Activated gamma-delta T cell treated with Interleukin-2 at 50 U/mL for 16 hours (primary cell): Measurements from ENCODE around the gene ANO9.

Experiments used
- DNase-seq: peaks from one replicate; pipeline ENCODE4 v3.0.0-alpha.2; 2020

The ANO9 gene

DNA sequence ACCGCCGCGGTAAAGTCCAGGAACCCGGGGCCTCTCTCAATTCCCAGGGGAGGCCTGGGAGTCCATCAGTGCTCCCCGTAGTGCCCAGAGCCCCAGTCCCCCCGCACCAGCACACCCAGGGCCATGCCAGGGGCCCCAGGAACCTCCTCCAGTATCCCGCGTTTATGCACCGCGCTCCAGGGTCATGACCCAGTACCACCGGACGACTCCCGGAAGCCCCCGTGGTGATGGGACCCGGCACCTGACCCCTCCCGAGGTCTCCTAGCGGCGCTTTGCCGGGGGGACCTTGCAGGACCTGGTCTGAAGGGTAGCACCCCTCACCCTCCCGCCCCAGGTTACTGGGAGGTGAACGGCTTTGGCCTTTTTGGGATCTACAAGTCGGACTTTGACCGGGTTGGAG lies 61.3 kb downstream of the ANO9 start:
- DNase-seq, result no peak

DNA sequence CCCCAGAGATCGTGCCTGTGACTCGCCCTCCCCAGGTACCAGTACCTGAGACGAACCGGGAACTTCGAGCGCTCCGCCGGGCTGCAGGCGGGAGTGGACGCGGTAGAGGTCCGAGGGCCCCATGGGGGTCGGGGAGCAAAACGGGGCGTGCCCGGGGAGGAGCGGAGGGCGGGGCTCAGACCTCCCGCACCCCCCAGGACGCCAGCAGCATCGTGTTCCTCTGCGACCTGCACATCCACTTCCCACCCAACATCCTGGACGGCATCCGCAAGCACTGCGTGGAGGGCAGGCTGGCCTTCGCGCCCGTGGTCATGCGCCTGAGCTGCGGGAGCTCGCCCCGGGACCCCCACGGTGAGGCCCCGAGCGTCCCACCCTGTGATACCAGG lies 61.7 kb downstream of the ANO9 start:
- no peak for DNase-seq

DNA sequence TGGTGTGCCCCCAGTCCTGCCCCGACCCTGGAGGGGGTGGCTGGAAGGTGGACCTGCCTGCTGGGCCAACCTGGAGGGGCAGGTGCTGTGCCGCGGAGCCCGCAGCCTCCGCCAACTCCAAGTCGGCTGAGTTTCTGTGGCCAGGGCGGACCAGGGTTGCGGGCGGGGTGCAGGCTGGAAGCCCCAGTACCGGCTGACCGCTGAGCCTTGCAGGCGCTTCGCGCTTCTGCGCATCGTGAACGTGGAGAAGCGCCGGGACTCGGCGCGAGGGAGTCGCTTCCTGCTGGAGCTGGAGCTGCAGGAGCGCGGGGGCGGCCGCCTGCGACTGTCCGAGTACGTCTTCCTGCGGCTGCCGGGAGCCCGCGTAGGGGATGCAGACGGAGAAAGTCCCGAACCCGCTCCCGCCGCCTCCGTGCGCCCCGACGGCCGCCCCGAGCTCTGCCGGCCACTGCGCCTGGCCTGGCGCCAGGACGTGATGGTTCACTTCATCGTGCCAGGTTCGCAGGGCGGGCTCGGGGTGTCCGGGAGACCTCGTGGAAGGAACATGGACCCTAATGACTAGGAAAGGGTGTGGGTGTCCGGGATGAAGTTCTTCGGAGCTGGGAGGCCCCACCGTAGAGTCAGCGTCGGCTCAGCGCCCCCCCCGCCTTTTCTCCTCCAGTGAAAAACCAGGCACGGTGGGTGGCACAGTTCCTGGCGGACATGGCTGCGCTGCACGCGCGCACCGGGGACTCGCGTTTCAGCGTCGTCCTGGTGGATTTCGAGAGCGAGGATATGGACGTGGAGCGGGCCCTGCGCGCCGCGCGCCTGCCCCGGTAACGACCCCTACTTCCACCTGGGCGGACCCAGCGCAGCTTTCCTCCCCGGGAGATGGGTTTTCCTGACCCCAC lies 62.4 kb downstream of the ANO9 start:
- DNase-seq, result no peak

DNA sequence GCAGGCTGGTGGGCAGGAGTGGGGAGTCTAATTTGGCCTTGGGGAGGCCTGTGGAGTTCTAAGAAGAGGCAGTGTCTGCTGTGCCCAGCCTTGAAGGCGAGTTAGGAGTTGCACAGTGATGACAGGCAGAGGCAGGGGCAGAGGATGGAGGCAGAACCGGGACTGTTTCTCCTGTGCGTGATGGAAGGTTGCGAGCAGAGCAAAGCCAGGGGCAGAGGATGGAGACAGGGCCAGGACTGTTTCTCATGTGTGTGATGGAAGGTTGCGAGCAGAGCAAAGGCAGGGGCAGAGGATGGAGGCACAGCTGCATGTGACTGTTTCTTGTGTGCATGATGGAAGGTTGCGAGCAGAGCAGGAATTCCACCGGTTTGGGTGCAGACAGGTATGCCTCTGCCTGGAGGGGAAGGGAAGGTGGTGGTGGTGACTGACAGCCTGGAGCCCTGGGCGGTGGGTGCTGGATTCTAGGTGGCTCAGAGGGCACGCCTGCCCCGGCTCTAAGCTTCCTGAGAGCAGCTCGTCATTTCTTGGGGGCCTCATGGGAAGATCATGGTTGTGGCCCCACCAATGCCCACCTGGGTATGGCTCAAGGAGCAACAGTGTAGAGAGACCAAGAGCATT lies 63.8 kb downstream of the ANO9 start:
- no peak for DNase-seq

DNA sequence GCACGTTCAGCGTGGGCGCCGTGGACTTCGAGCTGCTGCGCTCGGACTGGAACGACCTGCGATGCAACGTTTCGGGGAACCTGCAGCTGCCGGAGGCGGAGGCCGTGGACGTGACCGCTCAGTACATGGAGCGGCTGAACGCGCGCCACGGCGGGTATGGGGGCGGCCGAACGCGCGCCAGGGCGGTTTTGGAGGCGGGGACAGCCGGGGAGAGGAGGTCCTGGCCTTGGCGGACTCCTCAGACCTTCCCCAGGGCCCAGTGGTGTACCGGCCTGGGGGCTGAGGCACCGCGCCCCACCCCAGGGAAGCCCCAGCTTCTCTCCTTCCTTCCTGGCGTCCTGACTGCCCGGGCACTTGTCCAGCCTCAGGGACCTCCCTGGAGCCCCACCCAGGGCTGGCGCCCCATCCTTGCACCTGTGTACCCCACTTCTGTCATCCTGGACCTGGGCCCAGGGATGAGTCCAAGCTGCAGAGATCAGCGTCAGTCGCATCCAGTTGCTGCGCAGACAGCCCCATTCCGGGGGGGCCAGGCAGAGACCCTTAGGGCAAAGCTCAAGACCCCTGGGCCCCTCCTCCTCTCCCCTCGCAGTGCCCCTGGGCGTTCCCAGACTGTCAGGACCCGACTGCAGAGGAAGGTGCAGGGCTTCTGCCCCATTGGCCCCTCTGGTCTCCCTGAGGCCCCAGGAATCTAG lies 64.5 kb downstream of the ANO9 start:
- DNase-seq, result no peak

DNA sequence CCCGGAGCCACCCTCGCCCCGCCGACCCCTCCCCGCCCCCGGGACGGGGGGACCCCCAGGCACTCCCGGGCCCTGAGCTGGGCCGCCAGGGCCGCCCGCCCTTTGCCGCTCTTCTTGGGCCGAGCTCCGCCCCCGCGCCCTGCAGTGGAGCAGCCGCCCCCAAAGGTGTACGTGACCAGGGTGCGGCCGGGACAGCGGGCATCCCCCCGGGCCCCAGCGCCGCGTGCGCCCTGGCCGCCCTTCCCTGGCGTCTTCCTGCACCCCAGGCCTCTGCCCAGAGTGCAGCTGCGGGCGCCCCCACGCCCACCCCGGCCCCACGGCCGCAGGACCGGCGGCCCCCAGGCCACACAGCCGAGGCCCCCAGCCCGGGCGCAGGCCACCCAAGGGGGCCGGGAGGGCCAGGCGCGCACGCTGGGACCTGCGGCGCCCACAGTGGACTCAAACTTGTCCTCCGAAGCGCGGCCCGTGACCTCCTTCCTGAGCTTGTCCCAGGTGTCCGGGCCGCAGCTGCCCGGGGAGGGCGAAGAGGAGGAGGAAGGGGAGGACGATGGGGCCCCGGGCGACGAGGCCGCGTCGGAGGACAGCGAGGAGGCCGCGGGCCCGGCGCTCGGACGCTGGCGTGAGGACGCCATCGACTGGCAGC lies 65.2 kb downstream of the ANO9 start:
- no peak for DNase-seq

DNA sequence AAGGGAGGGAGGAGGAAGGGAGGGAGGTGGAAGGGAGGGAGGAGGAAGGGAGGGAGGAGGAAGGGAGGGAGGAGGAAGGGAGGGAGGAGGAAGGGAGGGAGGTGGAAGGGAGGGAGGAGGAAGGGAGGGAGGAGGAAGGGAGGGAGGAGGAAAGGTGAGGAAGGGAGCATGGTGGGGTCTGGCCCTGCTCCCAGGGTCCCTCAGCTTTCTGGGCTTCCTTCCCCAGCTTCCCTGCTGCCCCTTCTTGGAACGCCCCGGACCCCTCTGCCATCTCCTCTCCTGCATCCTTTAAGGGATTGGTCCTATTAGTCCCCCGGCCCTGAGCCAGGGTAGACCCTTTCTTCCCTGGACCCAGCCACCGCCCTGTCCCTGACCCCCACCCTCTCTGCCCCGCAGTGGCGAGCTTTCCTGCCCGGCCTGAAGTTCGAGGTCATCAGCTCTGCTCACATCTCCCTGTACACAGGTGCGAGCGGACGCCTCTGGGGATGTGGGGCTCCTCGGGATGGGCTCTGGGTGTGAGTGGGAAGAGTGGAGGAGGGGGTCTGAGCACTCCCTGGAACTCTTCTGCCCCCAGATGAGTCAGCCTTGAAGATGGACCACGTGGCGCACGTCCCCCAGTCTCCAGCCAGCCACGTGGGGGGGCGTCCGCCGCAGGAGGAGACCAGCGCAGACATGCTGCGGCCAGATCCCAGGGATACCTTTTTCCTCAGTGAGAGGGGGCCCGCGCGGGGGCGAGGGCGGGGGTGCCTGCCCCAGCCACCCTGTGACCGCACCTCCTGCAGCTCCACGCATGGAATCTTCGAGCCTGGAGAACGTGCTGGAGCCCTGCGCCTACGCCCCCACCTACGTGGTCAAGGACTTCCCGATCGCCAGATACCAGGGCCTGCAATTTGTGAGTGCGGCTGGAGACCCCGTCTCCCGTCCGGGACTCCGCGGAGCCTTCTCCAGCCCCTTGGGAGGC lies 66.5 kb downstream of the ANO9 start:
- DNase-seq, result no peak

DNA sequence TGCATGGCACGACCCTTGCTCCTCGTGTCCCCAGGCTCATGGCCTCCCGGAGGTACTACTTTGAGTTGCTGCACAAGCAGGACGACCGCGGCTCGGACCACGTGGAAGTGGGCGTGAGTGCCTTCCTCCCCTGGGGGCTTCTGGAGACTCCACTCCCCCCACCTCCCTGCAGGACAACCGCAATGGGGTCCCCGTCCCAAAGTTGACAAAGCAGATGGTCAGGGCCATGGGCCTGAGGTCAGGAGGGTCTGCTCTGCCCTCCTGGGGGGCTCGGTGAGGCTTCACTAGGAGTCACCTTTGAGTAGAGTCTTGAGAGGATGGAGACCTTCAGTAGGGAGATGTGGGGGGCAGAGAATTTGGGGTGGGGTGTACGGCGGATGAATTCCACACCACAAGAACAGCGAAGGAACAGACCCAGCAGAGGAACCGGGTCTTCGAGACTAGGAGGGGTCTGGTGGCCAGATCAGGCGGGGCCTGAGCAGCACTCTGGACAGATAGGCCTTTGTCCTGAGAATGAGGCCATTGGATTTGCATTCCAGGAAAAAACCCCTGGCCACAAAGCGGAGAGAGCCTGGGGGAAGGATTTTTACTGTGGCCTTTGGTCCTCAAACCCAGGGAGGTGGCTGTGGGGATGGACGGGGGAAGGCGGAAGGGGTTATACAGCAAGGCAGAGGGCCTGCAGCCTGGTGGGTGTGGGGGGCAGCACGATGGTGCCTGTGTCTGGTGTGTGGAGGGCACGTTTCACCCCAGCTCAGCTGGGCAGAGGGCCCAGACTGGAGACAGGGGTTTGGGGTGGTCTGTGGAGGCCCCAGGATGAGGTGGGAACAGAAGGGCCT lies 67.9 kb downstream of the ANO9 start:
- DNase-seq, result no peak

DNA sequence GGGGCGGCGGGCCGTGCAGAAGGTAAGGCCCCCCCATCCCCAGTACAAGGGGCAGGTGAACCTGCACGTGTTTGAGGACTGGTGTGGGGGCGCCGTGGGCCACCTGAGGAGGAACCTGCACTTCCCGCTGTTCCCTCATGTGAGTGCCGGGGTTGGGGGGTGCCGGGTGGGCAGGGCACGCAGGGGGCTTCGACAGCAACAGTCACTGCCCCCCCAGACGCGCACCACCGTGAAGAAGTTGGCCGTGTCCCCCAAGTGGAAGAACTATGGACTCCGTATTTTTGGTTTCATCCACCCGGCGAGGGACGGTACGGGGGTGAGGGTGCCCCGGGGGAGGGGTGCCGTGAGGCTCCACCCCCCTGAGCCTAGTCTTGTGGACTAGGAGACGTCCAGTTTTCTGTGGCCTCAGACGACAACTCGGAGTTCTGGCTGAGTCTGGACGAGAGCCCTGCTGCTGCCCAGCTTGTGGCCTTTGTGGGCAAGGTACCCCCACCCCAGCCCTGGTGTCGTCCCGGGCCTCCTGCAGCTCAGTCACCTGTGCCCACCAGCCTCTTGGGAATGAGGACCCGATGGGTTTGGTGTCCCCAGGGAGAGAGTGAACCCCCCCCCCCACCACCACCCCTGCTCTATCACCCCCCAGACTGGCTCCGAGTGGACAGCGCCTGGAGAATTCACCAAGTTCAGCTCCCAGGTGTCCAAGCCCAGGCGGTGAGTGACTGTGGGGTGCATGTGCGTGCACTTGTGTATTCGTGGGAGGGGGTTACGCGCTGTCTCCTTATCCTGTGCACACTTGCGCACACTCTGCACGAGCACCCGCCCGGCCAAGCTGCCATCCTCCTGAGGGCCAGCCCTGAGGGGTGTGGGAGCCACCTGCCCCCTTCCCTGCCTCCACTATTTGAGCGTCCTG lies 68.7 kb downstream of the ANO9 start:
- no peak for DNase-seq

DNA sequence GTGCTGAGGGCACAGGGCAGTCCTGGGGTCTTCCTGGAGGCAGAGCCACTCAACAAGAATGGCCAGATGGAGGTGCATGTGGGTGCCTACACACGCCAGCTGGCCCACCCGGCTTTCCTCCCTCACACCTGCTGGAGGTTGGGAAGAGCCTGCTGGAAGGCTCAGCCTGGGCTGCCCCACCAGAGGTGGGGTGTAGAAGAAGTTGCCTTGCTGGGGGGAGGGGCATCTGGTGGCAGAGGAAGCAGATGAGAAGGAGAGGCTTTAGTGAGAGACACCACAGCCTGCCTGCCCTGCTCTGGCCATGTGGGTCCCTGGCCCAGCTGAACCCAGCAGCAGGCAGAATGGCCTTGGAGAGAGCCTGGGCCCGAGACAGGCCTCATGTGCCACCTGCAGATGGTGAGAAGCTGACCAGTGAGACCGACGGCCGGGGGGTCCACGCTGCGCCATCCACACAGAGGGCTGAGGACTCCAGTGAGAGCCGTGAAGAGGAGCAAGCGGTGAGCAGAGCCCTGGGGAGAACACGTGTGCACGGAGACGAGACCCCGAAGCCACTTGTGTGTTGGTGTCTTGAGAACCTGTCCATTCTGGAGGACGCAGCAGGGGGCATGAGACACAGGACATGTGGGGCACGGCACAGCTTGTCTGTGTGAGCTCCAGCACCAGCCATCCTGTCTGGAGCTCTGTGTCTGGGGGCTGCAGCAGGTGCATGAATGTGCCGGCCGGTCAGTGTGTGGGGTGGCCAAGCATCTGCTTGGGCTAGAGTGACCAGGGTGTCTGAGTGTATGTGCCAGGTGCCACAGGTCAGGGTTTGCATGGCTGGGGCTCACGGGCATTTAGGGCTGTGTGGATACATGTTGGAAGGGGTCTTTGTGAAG lies 69.9 kb downstream of the ANO9 start:
- no peak for DNase-seq

DNA sequence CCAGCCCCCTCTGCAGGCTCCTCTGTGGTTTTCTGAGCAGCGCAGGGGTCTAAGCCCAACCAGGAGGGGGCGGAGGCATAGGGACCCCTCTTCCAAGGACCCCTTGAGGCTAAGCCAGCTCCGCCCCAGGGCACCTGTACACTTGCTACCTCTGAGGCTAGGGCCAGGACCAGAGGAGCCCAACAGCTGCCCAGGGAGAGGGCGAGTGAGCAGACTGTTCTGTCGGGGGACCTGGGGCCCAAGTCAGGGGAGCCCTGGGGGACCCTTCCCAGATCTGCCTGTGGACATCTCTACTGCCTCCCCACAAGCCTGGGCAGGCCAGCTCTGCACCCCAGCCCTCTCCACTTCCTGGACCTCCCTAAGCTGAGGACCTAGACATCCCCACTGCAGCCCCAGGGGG lies 70.8 kb downstream of the ANO9 start:
- no peak for DNase-seq

DNA sequence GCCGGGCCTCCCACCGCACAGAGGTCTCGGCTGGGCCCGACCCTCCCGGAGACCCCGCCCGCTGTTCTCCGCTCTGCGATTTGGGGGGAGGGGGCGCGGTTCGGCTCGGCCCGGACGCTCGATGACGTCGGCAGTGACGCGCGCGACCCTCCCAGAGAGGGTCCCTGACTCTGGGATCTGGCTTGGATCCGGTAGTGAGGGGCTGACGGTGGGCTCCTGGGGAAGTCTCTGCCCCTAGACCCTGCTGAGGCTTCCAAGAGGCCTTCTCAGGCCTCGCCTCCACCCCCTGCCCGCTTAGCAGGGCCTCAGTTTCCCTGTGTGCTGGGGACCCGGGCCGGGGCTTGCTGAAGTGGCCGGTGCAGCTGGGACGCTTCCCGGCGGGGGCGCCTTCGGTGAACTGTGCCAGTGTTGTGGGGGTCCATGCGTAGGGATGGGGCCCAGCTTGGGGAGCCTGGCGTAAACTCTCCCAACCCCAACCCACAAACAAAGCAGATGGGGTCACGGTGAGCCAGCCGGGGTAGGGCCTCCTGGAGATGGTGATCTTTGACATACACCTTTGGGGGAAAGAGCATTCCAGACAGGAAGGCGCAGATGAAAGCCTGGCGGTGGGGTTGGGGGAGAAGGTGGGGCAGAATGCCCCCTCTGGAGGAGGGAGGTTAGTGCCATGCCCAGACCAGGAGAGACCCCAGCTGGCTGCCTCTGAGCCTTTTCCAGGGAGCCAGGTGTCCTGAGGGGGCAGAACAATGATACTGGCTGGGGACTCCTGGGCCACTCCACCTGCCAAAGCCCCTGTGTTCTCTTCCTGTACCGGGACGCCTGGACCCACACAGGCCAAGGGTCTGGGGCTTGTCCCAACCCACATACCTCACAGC lies 71.5 kb downstream of the ANO9 start:
- no peak for DNase-seq

DNA sequence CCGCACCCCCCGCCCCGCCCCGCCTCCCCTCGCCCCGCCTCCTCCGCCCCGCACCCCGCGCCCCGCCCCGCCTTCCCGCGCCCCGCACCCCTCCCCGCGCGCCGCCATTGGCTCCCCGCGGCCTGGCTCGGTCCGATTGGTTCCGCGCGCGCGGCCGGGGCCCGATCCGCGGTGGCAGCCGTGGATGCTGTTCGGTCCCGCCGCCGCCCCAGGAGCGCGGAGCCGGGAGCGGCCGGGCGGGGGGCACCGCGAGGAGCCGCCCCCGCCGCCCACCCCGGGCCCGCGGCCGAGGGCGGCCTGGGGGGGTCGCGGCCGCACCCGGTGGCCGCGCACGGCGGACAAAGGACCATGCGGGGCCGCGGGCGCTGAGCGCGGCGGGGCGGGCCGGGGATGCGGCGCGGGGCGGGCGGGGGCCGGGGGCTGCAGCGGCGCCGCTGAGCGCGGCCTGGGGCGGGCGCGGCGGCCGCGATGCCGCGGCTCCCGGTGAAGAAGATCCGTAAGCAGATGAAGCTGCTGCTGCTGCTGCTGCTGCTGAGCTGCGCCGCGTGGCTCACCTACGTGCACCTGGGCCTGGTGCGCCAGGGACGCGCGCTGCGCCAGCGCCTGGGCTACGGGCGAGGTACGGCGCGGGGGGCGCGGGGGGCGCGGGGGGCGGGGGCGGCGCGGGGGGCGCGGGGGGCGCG lies 72.3 kb downstream of the ANO9 start, which contains the start of gene B4GALNT4:
TSS of gene B4GALNT4 (plus strand) at position 164 of the 683 bp plus-strand sequence. CDS start at position 469, 305 bp downstream.
- no peak for DNase-seq

DNA sequence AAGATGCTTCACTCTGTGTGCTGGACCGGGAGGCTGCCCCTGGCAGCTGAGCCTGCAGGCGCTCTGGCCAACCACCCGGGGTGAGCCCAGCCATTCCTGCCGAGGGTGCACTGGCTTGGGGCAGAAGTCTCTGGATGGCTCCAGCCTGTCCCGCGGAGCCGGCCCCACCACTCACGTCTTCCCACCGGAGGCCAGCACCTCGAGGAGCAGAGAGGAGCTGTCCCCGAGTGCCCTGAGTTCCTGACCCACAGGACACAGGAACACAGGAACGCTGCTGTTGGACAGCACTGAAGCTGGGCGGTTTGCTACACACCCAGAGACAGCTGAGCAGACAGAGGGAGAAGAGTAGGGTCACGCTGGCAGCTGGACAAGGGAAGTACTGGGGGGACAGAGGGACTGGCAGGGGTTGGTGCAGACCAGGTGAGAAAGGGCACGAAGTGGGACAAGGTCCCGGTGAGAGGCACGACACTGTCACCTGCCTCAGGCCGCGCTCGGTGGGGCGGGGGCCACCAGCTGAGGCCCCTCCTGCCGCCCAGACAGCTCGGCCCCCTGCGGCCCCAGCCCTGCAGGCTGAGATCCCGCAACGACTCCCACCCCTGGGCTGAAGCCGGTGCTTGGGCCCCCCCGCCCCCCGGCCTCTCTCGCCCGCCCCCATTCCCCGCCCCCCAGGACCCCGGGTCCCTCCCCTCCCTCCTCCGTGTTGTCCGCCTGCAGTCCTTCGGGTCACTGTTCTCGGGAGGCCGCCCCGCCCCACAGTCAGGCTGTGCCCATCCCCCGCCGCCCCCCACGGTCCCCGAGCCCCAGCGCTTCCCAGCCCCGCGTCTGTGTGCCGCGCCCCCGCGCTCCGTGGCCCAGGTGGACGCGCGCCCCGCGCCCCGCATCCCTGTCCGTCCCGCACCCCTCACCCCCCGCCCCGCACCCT lies 73.1 kb downstream of the ANO9 start:
- DNase-seq, result no peak

DNA sequence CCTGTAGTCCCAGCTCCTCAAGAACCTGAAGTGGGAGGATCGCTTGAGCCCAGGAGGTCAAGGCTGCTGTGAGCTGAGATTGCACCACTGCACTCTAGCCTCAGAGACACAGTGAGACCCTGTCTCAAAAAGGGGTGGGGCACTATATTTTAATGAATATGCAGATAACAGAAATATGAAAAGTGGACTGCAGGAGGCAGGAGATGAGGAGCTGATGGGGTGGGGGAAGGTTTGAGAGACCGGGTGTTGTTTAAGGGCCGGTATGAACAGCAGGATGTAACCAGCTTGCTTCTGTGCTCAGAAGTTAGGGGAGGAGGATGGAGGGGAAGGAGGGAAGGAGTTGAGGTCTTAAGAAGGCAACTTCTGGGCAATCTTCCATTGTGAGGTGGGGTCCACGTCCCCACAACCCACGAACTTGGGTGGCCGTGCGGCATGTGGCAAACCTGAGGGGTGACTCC lies 73.8 kb downstream of the ANO9 start:
- no peak for DNase-seq
